Fibroblast of peridontal ligament (primary cell): ENCODE data around the gene IL6.
"Not testable (repeated sequence)": the region's sequence is repeated elsewhere in the genome, so short reads cannot be mapped to it uniquely, and the experiment has no call there.

Experiments
- DNase-seq: peaks from one replicate; pipeline ENCODE4 v3.0.0-alpha.2; 2010; ENCODE audit errors: extremely low read depth

Gene IL6

DNA sequence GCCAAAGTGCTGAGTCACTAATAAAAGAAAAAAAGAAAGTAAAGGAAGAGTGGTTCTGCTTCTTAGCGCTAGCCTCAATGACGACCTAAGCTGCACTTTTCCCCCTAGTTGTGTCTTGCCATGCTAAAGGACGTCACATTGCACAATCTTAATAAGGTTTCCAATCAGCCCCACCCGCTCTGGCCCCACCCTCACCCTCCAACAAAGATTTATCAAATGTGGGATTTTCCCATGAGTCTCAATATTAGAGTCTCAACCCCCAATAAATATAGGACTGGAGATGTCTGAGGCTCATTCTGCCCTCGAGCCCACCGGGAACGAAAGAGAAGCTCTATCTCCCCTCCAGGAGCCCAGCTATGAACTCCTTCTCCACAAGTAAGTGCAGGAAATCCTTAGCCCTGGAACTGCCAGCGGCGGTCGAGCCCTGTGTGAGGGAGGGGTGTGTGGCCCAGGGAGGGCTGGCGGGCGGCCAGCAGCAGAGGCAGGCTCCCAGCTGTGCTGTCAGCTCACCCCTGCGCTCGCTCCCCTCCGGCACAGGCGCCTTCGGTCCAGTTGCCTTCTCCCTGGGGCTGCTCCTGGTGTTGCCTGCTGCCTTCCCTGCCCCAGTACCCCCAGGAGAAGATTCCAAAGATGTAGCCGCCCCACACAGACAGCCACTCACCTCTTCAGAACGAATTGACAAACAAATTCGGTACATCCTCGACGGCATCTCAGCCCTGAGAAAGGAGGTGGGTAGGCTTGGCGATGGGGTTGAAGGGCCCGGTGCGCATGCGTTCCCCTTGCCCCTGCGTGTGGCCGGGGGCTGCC lies at the start of gene IL6:
Gene IL6 (plus strand): TSS at position 294 of the 807 bp plus-strand sequence. CDS start 63 bp downstream, at position 357.
- DNase-seq: peak; percentile 93

DNA sequence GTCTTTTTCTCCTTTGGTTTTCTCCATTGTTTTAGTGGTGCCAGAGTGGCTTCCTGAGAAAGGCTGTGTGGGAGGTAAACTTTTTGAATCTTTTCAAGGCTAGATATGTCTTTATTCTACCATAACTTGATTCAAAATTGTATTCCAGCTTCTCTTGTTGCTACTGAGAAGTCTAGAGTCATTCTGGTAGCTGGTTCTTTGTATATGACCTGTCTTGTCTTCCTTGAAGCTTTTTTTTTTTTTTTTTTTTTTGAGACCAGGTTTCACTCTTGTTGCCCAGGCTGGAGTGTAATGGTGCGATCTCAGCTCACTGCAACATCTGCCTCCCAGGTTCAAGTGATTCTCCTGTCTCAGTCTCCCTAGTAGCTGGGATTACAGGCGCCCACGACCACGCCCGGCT lies 49.7 kb upstream of the IL6 start:
- DNase-seq: not testable (repeated sequence)

DNA sequence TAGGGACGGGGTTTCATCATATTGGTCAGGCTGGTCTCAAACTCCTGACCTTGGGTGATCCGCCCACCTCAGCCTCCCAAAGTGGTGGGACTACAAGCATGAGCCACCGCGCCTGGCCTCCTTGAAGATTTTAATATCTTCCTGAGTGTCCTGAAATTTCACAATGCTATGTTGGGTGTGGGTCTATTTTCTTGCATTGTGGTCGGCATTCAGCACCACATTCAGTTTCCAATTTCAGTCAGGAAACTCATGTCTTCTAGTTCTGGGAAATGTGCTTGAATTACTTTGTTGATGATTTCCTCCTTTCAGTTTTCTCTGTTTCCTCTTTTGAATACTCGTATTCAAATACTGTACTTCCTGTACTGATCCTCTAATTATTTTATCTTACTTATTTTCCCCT lies 49.3 kb upstream of the IL6 start:
- no peak for DNase-seq

DNA sequence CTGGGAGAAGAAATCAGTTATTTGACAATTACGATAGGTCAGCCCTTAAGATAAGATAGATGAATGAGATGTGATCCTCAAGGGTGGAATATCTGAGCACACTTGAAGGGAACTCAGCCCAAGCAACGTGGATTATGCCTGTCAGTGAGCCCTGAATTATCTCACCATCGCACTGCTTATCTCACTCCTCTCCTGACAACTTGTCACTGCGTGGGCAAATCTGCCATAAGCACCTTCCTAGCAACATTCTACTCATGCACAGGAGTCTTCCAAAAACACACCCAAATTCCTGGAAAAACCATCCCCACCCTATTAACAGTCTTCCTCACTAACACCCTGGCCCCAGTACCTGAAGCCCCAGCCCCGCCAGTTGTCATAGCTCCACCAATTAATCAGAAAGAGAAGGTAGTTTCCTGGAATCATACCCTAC lies 46.5 kb upstream of the IL6 start:
- no peak for DNase-seq

DNA sequence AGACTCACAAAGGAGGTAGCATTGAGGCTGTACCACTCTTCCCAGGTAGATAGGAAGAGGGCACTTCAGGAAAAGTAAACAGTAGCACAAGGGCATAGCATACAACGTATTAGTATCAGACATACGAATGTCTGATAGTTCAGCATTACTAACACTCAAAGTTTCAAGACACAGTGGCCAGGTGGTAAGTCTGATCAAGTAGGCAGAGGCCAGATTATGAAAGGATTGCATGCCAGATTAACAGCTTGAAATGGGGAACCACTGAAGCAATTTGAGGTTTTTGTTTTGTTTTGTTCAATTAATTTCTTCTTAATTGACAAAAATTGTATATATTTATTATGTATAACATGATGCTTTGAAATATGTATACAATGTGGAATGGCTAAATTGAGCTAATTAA lies 45.7 kb upstream of the IL6 start:
- DNase-seq: no peak

DNA sequence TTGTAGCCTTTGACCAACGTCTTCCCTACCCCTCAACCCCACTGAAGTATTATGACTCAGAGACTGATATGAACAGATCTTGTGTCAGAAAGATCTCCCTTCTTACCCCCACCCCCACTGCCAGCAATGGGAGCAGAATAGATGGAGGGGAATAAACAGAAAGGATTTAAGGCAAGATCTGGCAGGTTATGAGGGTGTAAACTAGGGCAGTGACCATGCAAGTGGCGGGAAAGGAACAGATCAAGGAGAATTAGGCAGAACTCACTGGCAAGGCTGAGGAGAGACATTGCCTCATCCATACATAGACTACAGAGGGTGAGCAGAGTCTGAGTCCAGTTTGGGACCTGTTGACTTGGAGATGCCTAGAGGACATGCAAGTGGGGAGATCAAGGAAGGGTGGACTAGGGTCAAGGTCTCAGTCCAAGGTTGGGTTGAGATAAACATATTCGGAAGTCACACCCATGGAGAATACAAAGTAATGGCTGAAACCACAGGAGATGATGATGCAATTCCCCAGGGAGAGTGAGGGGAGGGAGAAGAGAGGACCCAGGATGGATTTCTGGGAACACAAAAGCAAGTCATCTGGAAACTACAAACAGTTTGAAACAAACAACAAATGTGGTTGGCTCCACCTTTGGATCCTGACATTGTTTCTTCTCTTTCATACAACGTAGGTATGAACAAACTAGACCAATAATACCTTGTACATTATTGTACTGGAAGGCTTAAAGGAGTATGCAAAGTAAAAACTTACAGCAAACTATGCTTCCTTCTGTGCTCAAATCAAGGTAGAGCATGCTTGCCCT lies 44.9 kb upstream of the IL6 start:
- DNase-seq: no peak

DNA sequence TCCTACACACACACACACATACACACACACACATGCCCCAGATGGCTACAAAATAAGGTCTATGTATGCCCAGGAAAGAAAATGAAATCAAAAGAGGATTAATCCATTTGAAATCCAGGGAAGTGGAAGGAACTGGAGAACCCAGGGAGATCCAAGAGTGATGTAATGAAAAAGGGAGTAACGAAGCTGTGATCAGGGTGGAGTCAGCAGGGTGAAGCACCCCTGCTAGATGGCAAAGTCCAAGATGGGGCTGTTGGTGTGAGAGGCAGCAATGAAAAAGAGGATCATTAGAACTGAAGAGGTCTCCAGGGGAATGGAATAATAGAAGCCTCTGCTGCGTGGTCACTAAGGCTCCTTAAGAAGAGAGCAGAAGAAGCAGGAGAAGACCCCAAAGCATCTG lies 43.6 kb upstream of the IL6 start:
- DNase-seq: no peak

DNA sequence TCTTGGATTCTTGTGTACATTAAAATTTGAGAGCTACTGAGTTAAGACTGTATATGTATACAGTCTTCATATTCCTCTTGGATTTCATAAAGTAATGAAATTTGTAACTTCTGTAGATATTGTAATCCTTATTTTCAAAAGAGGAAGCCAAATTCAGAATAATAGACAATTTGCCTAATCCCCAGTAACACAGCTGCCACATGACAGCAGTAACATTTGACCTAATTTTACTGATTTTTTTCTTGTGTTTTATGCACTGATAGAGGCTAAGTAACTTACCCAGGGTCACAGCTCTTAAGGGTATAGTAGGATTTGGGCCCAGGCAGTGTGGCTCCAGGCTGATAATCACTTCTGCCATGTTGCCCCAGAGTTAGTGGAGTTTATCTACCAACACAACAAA lies 40.4 kb upstream of the IL6 start:
- no peak for DNase-seq

DNA sequence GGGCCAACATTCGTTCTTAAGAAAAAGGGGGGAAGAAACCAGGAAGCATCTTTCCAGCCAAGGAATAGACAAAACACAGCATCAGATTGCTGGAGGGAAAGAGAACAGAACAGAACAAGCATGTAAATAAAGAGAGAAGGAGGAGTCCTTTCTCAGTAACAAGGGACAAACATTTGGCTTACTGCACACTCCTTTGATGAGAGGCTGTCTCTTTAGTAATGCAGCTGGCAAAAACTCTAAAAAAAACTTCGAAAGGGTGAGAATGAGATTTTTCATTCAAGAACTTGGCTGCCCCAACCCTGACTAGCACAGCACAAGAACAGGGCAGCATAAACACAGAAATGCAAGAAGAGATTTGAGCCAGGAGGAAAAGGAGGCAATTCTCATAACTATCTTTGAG lies 38.9 kb upstream of the IL6 start:
- DNase-seq: peak; percentile 24

DNA sequence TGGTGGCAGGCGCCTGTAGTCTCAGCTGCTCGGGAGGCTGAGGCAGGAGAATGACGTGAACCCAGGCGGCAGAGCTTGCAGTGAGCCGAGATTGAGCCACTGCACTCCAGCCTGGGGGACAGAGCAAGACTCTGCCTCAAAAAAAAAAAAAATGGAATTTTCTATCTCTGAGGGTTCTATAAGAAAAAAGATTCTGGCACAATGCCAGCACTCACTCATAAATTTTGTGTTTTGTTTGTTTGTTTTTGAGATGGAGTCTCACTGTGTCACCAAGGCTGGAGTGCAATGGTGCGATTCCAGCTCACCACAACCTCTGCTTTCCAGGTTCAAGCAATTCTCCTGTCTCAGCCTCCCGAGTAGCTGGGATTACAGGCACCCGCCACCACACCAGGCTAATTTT lies 38.1 kb upstream of the IL6 start:
- DNase-seq: not testable (repeated sequence)

DNA sequence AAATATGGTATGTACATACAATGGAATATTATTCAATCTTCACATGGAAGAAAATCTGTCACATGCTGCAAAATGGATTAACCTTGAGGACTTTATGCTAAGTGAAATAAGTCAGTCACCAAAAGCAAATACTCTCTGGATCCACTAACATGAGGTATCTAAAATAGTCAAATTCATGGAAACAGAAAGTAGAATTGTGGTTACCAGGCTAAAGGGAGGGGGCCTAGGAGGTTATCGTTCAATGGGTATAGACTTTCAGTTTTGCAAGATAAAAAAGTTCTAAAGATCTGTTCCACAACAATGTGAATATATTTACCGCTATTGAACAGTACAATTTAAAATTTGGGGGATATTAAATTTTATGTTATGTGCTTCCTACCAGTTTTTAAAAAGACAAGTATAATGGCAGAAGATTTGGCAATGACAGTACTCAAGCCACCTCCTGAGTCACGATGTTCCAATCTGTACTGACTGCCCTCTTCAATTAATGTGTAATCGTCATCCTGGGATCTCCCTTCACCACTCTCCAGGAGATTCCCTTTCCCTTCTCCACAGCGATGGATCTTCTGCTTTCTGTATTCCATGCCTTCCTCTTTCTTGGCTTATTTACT lies 32.3 kb upstream of the IL6 start:
- no peak for DNase-seq

DNA sequence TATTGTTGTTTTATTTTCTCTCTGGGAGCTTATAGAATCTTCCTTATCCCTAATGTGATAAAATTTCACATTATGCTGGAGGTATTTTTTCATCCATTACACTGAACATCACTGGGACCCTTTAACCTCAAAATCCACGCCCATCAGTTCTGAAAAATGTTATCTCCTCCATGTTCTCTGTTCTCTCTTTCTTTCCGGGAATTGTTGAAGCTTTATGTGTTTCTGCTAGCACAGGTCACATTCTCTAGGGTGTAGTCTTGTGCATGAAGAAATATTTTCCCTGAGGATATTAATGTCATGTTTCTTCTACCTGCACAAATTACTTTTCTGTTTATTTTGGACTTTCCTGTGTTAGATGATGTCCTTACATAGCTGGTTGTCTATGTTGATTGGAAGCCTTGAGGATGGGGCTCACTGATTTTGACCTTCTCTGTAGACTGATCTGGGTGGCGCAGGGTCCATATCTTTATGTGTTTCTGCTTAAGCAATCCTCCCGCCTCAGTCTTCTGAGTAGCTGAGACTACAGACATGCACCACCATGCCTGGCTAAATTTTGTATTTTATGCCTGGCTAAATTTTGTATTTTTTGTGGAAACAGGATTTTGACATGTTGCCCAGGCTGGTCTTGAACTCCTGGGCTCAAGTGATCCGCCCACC lies 31.4 kb upstream of the IL6 start:
- DNase-seq: no peak

DNA sequence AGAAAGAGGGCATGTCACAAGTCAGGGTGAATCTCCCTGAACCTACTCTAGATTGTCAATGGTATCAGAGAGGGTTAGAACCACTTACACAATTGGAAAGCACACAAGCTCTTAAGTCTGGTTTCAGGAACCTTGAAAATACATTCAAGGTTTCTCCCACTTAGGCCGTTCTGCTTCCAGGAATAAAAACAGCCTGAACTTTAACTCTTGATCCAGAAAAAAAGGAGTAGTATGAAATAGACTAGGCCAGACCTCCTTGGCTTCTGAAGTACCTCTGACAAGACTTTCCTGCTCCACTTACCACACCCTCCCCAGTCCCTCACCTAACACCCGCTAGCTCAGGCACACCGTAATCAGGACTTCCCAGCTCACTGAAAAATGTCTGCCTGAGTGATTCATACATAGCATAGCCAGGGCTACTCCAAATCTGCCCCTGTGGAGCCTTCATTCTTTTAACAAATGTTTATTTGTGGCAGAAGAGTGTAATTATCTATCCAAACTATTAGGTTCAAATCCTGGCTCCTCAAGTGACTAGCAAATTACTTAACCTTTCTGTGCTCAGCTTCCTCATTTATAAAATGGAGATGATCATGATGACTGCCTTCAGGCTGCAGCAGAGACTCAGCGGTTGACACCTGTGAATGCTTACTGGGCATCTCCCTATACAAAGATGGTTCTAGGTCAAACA lies 30.3 kb upstream of the IL6 start:
- no peak for DNase-seq

DNA sequence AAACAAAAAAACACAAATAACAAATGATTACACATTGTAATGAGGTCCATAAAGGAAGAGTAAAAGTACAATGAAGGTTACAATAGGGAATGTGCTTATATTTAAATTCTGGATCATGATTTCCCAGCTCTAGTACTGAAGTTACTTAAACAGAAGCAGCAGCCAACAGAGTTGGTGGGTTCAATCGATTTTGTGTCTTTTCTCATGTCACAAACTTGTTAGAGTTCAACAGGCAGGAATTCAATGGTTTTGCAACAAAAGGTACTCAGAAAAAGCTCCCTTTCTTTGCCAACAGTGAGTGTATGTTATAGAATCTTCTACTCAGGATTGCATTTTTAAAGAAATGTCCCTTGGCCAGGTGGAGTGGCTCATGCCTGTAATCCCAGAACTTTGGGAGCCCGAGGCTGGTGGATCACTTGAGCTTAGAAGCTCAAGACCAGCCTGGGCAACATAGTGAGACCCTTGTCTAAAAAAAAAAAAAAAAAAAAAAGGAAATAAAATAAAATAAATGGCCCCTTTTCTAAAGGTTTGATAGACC lies 29.6 kb upstream of the IL6 start:
- no peak for DNase-seq

DNA sequence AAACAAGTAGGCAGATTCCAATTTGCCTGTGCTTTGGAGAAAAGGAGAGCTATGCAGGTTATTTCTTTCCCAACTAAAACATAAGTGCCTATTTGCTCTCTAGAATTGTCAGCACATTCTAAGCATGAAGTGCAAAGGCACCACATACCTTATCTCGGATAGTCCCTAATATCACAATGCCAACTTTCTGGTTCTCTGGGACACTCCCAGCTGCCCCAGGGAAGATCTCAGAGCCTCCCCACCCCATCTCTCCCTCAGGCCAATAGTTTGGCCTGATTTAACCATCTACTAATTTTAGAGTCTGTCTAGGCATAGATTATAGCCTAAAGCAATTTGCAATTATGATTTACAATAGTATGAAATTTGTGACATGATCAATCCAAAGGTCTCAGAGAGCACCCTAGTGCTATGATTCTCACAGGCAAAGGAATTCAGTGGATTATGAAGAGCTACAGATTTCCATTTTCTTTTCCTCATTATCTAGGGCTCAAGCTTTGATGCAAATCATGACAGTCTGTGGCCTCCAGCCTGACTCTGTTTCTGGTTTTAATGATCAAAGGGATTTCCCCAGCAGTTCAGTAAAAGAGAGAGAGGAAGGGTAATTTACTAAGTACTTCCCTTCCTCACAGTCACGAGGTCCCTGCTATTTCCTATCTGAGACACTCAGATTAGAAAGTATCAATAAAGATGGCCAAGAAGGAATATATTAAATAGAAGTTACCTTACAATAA lies 29.0 kb upstream of the IL6 start:
- DNase-seq: no peak

DNA sequence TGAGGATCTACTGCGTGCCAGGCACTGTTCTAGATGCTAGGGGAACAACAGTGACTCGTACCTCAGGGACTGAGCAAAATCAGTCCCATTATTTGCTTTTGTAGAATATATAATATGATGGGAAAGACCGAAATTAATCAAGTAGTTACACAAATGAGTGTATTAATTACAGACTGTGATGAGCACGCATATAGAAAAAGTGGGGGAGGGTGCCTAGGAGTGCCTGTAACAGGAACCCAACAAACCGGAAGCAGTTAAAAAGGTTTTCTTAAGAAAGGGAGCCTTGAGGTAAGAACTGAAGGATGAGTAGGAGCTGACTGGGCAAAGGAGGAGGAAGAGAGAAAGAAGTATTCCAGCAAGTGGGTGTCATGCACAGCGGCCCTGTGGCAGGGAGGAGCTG lies 28.2 kb upstream of the IL6 start:
- DNase-seq: no peak

DNA sequence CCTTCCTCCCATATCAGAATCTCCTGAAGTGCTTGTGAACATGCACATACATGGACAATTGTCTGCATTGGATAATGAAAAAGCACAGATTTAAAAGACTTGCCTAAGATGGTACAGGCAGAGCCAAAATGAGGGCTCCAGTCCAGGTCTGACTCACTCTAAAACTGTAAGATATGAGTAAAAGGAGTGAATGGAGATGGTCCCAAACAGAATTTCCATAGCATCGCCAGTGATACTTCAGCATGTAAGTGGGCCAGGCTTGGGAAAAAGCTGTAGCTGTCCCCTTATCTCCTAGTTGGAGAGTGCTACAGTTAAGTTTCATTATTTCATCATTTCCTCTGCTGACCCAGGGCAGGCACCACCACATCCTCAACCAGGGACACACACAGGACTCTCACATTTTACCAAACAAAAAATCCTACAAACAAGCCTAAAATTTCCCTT lies 26.4 kb upstream of the IL6 start:
- DNase-seq: peak; percentile 73

DNA sequence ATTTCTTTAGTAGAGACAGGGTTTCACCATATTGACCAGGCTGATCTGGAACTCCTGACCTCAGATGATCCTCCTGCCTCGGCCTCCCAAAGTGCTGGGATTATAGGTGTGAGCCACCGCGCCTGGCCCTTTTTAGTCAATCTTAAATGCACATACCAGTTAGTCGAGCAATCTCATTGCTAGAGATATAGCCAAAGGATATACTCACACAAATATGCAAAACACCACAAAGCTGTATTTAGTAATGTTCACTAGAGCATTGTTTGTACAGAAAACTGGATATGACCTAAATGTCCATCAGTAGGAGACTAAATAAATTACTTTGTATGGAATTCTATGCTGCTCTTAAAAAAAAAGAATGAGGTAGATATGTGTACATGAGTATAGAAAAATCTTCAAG lies 24.5 kb upstream of the IL6 start:
- DNase-seq: peak; percentile 36

DNA sequence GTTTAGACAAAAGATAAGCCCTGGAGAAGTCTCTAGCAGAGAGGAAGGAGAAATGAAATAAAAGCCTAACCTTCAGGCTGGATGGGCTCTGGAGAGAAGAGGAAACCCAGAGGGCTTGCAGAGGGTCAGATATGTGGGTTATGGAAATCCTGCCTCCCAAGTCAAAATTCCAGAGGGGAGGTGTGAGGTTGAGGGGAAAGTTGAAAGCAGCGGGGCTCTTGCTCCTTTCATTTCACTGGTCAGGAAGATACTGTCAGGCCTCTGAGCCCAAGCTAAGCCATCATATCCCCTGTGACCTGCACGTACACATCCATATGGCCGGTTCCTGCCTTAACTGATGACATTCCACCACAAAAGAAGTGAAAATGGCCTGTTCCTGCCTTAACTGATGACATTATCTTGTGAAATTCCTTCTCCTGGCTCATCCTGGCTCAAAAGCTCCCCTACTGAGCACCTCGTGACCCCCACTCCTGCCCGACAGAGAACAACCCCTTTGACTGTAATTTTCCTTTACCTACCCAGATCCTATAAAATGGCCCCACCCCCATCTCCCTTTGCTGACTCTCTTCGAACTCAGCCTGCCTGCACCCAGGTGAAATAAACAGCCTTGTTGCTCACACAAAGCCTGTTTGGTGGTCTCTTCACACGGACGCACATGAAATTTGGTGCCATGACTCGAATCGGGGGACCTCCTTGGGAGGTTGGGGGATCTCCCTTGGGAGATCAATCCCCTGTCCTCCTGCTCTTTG lies 23.7 kb upstream of the IL6 start:
- not testable (repeated sequence) for DNase-seq
